Measurements from ENCODE around the gene SYCP3. TPM values are rescaled to one million over a fixed set of nuclear protein-coding genes. Genes with fewer than 3 reads are reported as not detected.

The SYCP3 gene
- total RNA-seq, 1 experiment from 2014 or later = 0.31 TPM

DNA sequence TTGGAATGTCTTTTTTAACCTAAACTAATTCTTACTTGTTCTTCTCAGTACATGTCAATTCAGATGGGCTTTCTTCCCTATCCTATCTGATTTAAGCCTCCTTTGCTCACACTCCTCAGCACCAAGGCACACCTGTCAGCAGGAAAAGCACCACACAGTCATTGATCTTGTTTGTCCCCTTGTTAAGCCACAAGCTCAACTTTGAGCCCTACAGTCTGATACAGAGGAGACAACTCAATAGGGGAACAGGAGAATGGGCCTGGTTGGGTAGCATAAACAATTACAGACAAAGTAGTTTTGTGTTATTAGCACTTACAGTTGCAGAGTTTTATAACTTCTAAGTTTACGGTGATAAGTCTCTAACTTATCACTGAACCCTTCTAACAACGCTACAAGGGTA is 29.5 kb upstream of the SYCP3 start:
- no peak overlapping the region for H2BK5ac ChIP-seq (ENCODE audit: insufficient read length, low read length)
- H3K79me2 ChIP-seq (ENCODE audit: insufficient read depth, low read length) = no peaks in the 10 kb centered on the region
- no peaks in the 10 kb centered on the region for H3K9me3 ChIP-seq (ENCODE audit: control insufficient read depth, low read depth, low read length)
- no peak overlapping the region for H2BK120ac ChIP-seq (ENCODE audit: low read depth, low read length, poor library complexity, severe bottlenecking)
- H3K4me1 ChIP-seq (ENCODE audit: insufficient read depth, low read length) = no peaks in the 10 kb centered on the region
- Mint-ChIP-seq H3K9me3 (no peaks in the 10 kb centered on the region), H3K27me3 (ENCODE audit: low read depth) (no peaks in the 10 kb centered on the region), H3K4me1 (no peaks in the 10 kb centered on the region), H3K4me3 (no peak overlapping the region), H3K36me3 (ENCODE audit: insufficient read depth in 1 of 3, low read depth in 3 of 3) (peaks cover 9 to 62% (median 50%) of the 10 kb centered on the region in 3 experiments; a peak in 6 of 7 replicates), H3K27ac (no peak overlapping the region; a peak in 1 of 7 replicates)
- H2AFZ ChIP-seq (ENCODE audit: low read length) = no peak overlapping the region
- no peak overlapping the region for H3K18ac ChIP-seq (ENCODE audit: insufficient read length, low read depth, low read length)
- no peaks in the 10 kb centered on the region for H3K27me3 ChIP-seq (ENCODE audit: insufficient read depth, low read length)
- no peak overlapping the region for H4K91ac ChIP-seq (ENCODE audit: insufficient read length, low read depth, low read length)
- no peak overlapping the region for H2BK15ac ChIP-seq (ENCODE audit: low read depth, low read length)
- no peak overlapping the region for H2AK5ac ChIP-seq (ENCODE audit: insufficient read length, low read length)
- DNase-seq = no peak
- no peak overlapping the region for H3T11ph ChIP-seq (ENCODE audit: low read length)
- no peaks in the 10 kb centered on the region for H3K79me1 ChIP-seq (ENCODE audit: insufficient read depth, low read depth, low read length, poor library complexity, severe bottlenecking)
- H3K23ac ChIP-seq (ENCODE audit: insufficient read length, low read depth, low read length) = no peak overlapping the region
- no peak overlapping the region for H2BK20ac ChIP-seq (ENCODE audit: low read depth, low read length, poor library complexity, severe bottlenecking)
- H3K23me2 ChIP-seq (ENCODE audit: insufficient read length, low read depth, low read length, poor library complexity, severe bottlenecking) = no peaks in the 10 kb centered on the region
- H4K5ac ChIP-seq (ENCODE audit: insufficient read length, low read depth, low read length) = no peak overlapping the region
- no peak overlapping the region for H3K14ac ChIP-seq (ENCODE audit: insufficient read depth, low read length)
- H3K27ac ChIP-seq (ENCODE audit: insufficient read length, low read depth, low read length) = no peak overlapping the region
- no CpG with 5 or more reads among the region's 2 CpGs for WGBS (ENCODE audit: extremely low coverage, insufficient read length, low lambda C conversion rate)
- H4K8ac ChIP-seq (replicated peaks; ENCODE audit: insufficient read length, low read depth, low read length) = no peak overlapping the region
- TF ChIP-seq, protein P1, sequence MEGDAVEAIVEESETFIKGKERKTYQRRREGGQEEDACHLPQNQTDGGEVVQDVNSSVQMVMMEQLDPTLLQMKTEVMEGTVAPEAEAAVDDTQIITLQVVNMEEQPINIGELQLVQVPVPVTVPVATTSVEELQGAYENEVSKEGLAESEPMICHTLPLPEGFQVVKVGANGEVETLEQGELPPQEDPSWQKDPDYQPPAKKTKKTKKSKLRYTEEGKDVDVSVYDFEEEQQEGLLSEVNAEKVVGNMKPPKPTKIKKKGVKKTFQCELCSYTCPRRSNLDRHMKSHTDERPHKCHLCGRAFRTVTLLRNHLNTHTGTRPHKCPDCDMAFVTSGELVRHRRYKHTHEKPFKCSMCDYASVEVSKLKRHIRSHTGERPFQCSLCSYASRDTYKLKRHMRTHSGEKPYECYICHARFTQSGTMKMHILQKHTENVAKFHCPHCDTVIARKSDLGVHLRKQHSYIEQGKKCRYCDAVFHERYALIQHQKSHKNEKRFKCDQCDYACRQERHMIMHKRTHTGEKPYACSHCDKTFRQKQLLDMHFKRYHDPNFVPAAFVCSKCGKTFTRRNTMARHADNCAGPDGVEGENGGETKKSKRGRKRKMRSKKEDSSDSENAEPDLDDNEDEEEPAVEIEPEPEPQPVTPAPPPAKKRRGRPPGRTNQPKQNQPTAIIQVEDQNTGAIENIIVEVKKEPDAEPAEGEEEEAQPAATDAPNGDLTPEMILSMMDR (conservative IDR thresholded peaks at IDR 0.05) = no peak
- H3K56ac ChIP-seq (ENCODE audit: insufficient read length, low read depth, low read length) = no peak overlapping the region
- no peaks in the 10 kb centered on the region for H4K20me1 ChIP-seq (ENCODE audit: control insufficient read depth, insufficient read depth, insufficient read length)
- no peak overlapping the region for H2BK12ac ChIP-seq (ENCODE audit: insufficient read length, low read depth, low read length)
- H3K4me2 ChIP-seq (ENCODE audit: insufficient read depth, insufficient read length, low read length) = no peak overlapping the region
- H3K4ac ChIP-seq (ENCODE audit: low read depth, low read length) = no peak overlapping the region
- no peak overlapping the region for H3K9ac ChIP-seq (ENCODE audit: extremely low read depth, insufficient read length, low read length)
